Measurements from ENCODE around the gene SNUPN. TPM values are rescaled to one million over a fixed set of nuclear protein-coding genes. Genes with fewer than 3 reads are reported as not detected.

SNUPN gene
- total and polyA plus RNA-seq, 2 of the 8 experiments (the other 6 are each of a cell fraction or from before 2014, with no cell fraction given): 13.3 to 28.2 TPM

GRCh38 chr15:75648156-75649000, 22.9 kb upstream of the SNUPN start:
- ChIA-PET POLR2A (ENCODE audit: partially characterized antibody) (interaction anchor here (0.5 to 5.5 kb wide), 16 partner anchors 10 to 454 kb away, joined by 3 to 41 read pairs (median 4); partner anchors contain the start of genes IMP3, MAN2C1, PTPN9 and SIN3A), CTCF (ENCODE audit: partially characterized antibody) (interaction anchor here (0.6 to 2.8 kb wide), 14 partner anchors 12 to 197 kb away, joined by 3 to 13 read pairs (median 4); partner anchors contain the start of gene SIN3A)
- Histone ChIP-seq H4K20me1 (replicated peaks in 1 of 2; ENCODE audit: control insufficient read depth in 1 of 2, insufficient read depth in 2 of 2, low read length in 2 of 2) (peaks cover 1 to 15% of the 10 kb centered on the region in 2 experiments), H2BK20ac (ENCODE audit: low read length) (peak overlapping the region; percentile 90; the same call in 1 of the 2 replicates), H4K8ac (ENCODE audit: extremely low read depth, insufficient read depth, low read length) (peak overlapping the region; percentile 98; the same call in 1 of the 2 replicates), H2BK12ac (ENCODE audit: low read depth, low read length) (peak overlapping the region; percentile 81), H2AFZ (ENCODE audit: low read length) (peak overlapping the region; percentile 52; the same call in 1 of the 2 replicates), H2BK15ac (ENCODE audit: low read length) (peak overlapping the region; percentile 90; the same call in 1 of the 2 replicates), H3K27me3 (replicated peaks in 1 of 4; ENCODE audit: control insufficient read depth in 3 of 4, extremely low read depth in 1 of 4, insufficient read depth in 3 of 4, low read length in 3 of 4) (peaks cover 0 to 14% (median 10%) of the 10 kb centered on the region in 4 experiments; a peak in 6 of 7 replicates), H3K23ac (ENCODE audit: insufficient read length) (no peak overlapping the region), H4K5ac (ENCODE audit: insufficient read length, low read depth, low read length) (peak overlapping the region; percentile 98), H3K27ac (ENCODE audit: low read depth, low read length) (peak overlapping the region; percentile 82), H3K23me2 (ENCODE audit: low read depth, low read length) (peaks cover 10% of the 10 kb centered on the region; the same call in 1 of the 2 replicates), H3K4me1 (replicated peaks in 1 of 4; ENCODE audit: control insufficient read depth in 3 of 4, insufficient read depth in 4 of 4, low read length in 3 of 4) (peaks cover 9 to 32% (median 18%) of the 10 kb centered on the region in 4 experiments), H3K18ac (ENCODE audit: extremely low read depth, low read length) (peak overlapping the region; percentile 81; the same call in 1 of the 2 replicates), H3K4ac (replicated peaks; ENCODE audit: insufficient read length, low read depth, low read length) (peak overlapping the region; percentile 62), H3K9ac (replicated peaks in 1 of 4; ENCODE audit: extremely low read depth in 1 of 4, low read depth in 3 of 4, low read length in 3 of 4) (peak overlapping the region; percentile 74 to 90 (median 78)), H4K91ac (replicated peaks; ENCODE audit: insufficient read length, low read length) (peak overlapping the region; percentile 88), H2BK120ac (replicated peaks; ENCODE audit: low read depth, low read length) (no peak overlapping the region), H3K4me2 (ENCODE audit: insufficient read depth in 1 of 2, low read depth in 2 of 2, low read length in 2 of 2) (peak overlapping the region; percentile 93 to 100), H3K4me3 (ENCODE audit: extremely low read depth in 1 of 4, insufficient read depth in 2 of 4, low read depth in 3 of 4, low read length in 4 of 4) (peak overlapping the region; percentile 63 to 90 (median 72)), H2BK5ac (ENCODE audit: low read depth, low read length) (peak overlapping the region; percentile 98), H3K79me1 (ENCODE audit: low read depth, low read length) (peaks cover 10% of the 10 kb centered on the region), H3K79me2 (ENCODE audit: control insufficient read depth in 1 of 2, insufficient read depth in 2 of 2, low read length in 2 of 2) (peaks cover 0 to 48% of the 10 kb centered on the region in 2 experiments; a peak in 3 of 4 replicates), H3K36me3 (ENCODE audit: control insufficient read depth in 2 of 4, insufficient read depth in 4 of 4, low read length in 3 of 4) (peaks cover 0 to 14% (median 0%) of the 10 kb centered on the region in 4 experiments; a peak in 3 of 8 replicates), H3K56ac (replicated peaks; ENCODE audit: insufficient read length, low read depth, low read length) (peak overlapping the region; percentile 94), H3K9me3 (ENCODE audit: insufficient read depth in 2 of 2, low read depth in 1 of 2, low read length in 1 of 2) (no peaks in the 10 kb centered on the region), H3K14ac (ENCODE audit: insufficient read length) (no peak overlapping the region), H2AK5ac (ENCODE audit: low read depth, low read length) (0 out of 2 replicates have a peak overlapping the region, but pooled peaks have one; percentile 11)
- FAIRE-seq (no peak), DNase-seq (ENCODE audit: low read depth in 1 of 2, low spot score in 2 of 2) (no peak)
- 3% methylated on average over 33 of the region's 34 CpGs; no CpG with 5 or more reads in 1 of the 2 experiments for WGBS, 2 experiments (ENCODE audit: extremely low coverage in 1 of 2, insufficient coverage in 1 of 2, insufficient read length in 1 of 2, insufficient replicate concordance in 2 of 2, low coverage in 1 of 2, low lambda C conversion rate in 2 of 2, missing lambda C conversion rate in 1 of 2)
- TF ChIP-seq RNF2 (IDR thresholded peaks at IDR 0.05; ENCODE audit: borderline replicate concordance, low read depth, low read length, missing control alignments, poor library complexity, severe bottlenecking) (no peak), CBX5 (IDR thresholded peaks at IDR 0.05; ENCODE audit: low read depth, low read length) (no peak), SAP30 (IDR thresholded peaks at IDR 0.05; ENCODE audit: insufficient read depth, insufficient replicate concordance, low read length) (peak; percentile 1), TAF1 (IDR thresholded peaks at IDR 0.05; ENCODE audit: low read depth, low read length) (no peak; the same call in none of the 2 replicates), POLR2A (IDR thresholded peaks at IDR 0.05; ENCODE audit: control extremely low read depth in 1 of 2, low read depth in 2 of 2, low read length in 2 of 2) (no peak), NRF1 (IDR thresholded peaks at IDR 0.05; ENCODE audit: low read depth, low read length) (no peak), SP4 (IDR thresholded peaks at IDR 0.05; ENCODE audit: low read length) (no peak), NANOG (IDR thresholded peaks at IDR 0.05; ENCODE audit: insufficient read depth, low read depth, low read length, poor library complexity, severe bottlenecking) (peak; percentile 53)
- TF ChIP-seq, protein P1, sequence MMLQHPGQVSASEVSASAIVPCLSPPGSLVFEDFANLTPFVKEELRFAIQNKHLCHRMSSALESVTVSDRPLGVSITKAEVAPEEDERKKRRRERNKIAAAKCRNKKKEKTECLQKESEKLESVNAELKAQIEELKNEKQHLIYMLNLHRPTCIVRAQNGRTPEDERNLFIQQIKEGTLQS (IDR thresholded peaks at IDR 0.05; ENCODE audit: insufficient read depth, low read depth, low read length): no peak

Measured in H1 (cell line).